GM12874 (cell line): ENCODE measurements around the gene TSPAN6.

ENCODE experiments used
- TF ChIP-seq, protein P1 (sequence below): IDR thresholded peaks from 2 replicates; pipeline ENCODE4 v1.5.1; 2011; ENCODE audit warnings: low read depth, mild to moderate bottlenecking, control low read depth, low read length, moderate library complexity; ENCODE audit not compliant: insufficient read depth

TSPAN6 gene

DNA sequence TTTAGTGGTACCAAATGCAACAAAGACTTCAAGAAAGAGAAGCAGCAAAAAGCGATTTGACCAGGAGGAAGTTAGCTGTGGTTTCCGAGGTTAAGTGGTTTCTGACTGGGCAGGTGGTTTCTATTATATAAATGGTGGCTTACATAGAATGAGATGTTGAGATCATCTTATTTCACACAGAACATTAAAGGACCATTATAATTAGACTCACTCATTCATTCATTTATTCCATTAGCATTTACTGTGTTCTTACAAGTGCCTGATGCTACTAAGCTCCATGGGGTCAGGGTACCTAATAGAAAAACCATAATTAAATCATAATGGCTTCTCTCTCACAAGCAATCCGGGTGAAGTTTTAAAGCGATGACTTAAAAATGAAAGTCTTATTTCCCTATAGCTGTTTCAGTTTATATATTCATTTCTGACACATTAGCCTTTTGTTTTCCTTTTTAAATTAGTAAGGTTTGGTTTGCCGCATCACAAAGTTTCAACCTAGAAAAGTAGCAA is 10.6 kb downstream of the TSPAN6 start:
- TF ChIP-seq, protein P1, sequence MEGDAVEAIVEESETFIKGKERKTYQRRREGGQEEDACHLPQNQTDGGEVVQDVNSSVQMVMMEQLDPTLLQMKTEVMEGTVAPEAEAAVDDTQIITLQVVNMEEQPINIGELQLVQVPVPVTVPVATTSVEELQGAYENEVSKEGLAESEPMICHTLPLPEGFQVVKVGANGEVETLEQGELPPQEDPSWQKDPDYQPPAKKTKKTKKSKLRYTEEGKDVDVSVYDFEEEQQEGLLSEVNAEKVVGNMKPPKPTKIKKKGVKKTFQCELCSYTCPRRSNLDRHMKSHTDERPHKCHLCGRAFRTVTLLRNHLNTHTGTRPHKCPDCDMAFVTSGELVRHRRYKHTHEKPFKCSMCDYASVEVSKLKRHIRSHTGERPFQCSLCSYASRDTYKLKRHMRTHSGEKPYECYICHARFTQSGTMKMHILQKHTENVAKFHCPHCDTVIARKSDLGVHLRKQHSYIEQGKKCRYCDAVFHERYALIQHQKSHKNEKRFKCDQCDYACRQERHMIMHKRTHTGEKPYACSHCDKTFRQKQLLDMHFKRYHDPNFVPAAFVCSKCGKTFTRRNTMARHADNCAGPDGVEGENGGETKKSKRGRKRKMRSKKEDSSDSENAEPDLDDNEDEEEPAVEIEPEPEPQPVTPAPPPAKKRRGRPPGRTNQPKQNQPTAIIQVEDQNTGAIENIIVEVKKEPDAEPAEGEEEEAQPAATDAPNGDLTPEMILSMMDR: no peak

DNA sequence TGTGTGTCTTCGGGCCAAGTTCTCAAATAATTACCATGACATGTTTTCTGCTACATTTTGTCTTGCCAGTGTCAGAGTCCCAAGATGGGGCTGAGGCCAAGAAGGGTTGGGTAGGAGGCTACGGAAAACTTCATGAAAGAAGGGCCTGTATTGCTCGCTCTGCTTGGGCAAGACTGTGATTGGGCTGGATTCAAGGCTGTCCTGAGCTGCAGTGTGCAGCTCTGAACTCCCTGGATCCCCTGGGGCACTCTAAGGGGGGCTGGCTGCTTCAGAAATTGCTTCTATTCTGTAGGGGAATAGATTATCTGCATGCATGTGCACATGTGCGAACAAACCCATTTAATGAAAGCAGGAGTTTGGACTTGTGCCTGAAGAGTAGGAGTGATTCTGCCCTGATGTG is 13.6 kb downstream of the TSPAN6 start:
- TF ChIP-seq, protein P1: no peak

DNA sequence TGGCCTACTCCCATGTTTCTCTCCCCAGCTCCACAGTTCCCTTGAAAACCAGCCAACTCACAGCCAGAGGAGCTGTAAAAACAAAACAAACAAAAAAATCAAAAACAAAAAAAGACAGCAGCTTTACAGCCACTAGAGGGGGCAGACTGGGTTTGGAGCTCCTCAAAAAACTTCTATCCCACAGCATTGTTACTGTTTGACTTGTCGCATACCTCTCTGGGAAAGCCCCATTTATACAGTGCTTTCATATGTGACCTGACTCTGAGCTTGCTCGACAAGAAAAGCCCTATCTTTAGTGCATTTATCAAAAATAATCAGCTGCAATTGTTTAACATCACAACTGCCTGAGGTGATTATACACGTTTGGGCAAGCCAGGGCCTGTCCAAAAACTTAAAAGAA is 21.6 kb downstream of the TSPAN6 start:
- TF ChIP-seq, protein P1: peak; percentile 58

DNA sequence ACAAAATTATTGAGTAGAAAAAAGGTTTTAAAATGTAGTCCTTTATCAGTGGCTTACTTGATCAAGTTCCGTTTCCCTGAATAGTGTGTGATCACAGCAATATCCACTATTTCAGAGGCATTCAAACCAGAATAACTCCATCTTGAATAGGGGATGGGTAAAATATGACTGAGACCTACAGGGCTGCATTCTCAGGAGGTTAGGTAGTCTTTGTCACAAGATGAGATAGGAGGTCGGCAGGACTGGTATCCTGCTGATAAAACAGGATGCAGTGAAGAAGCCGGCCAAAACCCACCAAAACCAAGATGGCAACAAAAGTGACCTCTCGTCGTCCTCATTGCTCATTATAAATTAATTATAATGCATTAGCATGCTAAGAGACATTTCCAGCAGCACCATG is 24.7 kb downstream of the TSPAN6 start:
- TF ChIP-seq, protein P1: no peak

DNA sequence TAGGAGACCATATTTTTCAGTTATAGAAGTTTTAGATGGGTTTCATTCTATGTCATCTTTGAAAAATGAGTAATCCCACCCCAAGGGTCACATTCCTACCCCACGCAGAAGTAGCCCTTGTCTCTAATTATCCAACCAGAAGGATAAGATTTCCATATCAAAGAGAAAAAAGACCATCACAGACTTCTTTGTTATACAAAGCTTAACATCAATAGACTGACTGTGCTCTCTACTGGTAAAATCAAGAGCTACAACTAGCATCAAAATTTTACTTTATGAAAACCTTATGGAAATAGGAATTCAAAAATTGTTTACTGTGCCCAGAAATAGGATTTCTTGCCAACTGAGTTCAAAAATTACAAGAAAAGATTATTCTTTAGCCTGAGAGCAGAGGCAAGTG is 27.0 kb downstream of the TSPAN6 start:
- TF ChIP-seq, protein P1: no peak

DNA sequence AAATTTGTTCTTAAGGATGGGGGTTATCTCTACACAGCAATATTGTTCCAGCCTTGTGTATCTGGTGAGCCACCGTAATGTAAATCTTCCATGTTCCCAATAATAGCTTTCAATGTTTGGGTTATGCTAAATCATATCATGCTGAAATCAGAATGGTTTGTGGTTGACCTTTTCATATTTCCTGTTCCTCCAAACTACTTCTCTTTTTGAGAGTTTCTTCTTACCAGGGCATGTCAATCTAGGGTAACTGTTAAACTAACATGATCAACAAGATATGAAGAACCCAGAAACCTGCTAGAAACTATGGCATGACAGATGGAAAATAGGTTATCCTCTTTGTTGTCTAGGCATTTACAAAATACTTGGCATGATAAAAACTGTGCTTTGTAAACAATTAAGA is 29.9 kb downstream of the TSPAN6 start:
- TF ChIP-seq, protein P1: no peak

DNA sequence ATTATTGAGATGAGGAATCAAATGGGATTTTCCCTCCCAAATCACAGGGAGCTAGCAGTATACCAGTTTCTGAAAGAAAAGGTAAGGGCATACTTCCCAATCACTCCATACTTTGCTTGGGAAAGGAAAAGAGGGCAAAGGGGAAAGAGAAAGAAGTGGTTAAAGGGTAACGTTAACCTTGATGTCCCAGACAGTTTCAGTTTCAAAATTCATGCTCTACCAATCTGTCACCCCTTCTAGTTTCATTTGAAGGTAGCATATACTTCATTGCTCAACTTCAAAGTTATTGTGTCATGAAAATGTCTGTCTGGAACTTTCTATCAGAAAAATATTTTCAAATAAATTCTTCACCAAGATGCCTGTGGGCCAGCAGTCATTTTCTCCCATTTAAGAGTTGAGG is 35.8 kb downstream of the TSPAN6 start:
- TF ChIP-seq, protein P1: no peak
